Measurements from ENCODE around the gene MUC4.
"Not testable (repeated sequence)": the region's sequence is repeated elsewhere in the genome, so short reads cannot be mapped to it uniquely, and the experiment has no call there.

MUC4 gene

DNA sequence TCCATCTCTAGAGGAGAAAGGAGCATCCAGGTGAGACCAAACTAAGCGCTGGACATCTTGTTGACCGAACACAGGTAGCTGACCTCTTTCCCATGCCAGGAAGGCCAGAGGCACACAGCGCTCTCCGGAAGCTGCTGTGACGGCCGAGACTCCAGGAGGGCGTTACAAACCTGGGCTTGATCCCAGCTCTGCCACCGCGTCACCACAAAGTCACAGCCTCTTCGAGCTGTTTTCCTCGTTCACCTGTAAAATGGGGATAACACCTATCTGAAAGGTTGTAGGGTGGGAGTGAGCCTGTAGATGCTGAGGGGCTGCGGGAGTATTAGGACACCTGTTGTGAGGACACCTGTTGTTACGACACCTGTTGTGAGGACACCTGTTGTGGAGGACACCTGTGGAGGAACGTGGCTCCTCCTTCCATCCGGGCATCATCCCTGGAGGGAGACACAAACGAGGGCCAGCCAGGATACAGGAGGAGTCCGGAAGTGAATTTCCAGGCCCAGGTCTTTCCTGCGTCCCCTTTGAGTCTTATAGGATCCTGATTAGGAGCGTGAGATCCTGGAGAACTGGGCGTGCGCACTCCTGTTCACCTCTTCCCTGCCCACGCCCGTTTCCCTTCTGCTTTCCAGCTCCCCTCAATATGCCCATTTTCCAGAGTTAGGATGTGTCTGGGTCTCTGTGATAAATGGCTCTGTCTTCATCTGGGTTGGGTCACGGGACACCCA is 2.3 kb upstream of the MUC4 start:
- no peak for DNase-seq (ENCODE audit: low read depth in 3 of 3)

DNA sequence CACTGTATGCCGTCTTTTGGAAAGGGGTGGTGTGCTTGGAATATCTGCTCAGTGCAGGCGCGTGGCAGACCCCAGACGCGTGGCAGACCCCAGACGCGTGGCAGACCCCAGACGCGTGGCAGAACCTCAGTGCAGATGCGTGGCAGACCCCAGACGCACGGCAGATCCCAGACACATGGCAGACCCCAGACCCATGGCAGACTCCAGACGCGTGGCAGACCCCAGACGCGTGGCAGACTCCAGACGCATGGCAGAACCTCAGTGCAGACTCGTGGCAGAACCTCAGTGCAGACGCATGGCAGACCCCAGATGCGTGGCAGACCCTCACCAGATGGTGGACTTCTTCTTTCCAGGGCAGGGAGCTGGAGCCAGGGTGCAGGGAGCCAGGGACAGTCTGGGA is 637 bp upstream of the MUC4 start:
- no peak for DNase-seq (ENCODE audit: low read depth in 3 of 3)

DNA sequence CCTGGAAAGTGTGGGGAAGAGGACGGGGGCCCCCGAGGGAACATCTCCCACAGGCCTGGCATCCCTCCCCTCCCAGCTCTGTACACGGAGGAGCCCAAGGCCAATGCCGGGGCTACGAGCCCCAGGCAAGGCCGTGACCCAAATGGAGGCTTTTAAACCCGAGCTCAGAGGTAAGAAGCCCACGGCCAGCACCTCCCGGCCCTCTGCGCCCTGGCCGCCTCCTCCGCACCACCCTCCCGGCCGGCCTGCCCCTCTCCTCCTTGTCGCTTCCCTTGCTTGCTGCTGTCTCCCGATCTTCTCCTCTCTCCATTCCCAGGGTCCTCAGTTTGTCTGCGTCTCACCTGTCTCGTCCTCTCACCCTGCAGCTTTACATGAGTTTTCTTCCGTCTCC is 1.3 kb downstream of the MUC4 start:
- no peak for DNase-seq (ENCODE audit: low read depth in 3 of 3)

DNA sequence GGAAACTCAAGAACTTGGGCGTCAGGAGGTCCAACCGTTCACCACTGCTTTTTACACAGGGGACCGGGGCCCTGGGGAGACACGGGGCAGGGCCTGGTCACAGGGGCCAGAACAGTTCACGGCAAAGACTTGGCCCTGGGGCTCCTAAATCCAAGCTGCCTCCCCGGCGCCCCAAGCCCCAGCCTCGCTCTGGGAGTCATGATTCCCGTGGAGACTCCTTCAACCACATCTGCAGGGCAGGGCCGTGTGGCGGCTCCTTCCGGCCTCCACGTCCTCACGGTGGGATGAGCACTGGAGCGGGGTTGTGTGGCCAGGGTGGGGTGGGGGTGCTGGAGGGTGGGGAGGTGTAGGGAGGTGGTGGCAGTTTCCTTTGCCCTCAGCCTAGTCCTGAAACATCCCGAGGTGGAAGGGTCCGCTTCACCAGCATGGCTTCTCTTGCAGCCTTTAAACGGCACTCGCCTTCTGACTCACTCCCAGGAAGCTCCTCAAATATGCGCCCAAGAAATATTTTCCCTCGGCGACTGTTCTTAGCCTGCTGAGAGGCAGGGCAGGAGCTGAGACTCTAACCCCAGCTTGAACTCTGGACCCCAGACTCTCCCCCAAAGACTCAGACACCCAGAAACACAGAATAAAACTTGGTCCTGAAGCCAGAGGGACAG is 1.8 kb downstream of the MUC4 start:
- no peak for DNase-seq (ENCODE audit: low read depth in 3 of 3)

DNA sequence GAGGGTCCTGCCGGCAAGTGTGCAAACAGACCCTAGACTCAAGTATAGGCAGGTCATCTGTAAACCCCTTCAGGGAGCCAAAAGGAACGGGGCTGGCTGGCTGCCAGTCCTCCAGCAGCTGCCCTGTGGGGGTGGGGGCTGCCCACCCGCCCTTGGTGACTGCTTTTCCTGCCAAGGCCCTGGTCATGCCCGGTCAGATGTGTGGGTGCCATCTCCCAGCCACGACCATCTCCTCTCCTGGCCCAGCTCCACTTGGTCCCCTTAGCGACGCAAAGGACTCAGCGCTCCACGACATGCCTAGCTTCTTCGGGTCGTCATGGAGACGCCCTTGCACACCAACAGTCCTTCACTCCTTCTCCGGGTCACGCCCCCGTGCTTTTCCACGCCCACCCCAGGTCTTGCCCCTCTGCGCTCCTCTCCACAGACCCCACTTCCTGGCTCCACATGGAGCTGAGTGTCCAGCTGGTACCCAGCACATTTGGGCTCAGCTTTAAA is 2.4 kb downstream of the MUC4 start:
- DNase-seq (ENCODE audit: low read depth in 3 of 3): no peak

DNA sequence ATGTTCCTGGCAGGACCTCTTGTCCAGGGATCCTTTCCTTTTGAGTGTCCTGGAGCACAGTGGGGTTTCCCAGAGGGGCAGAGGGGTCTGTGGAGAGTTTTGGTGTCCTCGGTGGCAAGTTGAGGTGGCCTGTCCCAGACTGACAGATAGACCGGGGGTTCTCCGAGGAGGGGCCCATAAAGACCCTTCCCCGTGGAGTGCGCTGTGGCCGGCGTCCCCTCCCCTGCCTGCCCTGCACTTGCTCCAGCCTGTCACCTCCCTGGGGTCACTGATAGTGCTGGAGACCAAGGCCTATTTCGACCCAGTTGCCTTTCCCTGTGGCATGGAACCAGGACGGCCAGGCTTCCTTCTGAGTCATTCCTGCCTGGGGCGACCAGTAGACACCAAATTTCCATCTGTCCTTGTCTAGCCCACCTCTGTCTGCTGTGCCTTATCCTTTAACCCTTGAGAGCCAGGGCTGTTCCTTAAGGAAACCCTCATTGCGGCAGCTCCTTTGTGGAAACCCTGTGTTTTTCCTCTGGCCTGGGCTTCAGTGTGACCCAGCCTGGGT is 2.9 kb downstream of the MUC4 start:
- DNase-seq (ENCODE audit: low read depth in 3 of 3): no peak

DNA sequence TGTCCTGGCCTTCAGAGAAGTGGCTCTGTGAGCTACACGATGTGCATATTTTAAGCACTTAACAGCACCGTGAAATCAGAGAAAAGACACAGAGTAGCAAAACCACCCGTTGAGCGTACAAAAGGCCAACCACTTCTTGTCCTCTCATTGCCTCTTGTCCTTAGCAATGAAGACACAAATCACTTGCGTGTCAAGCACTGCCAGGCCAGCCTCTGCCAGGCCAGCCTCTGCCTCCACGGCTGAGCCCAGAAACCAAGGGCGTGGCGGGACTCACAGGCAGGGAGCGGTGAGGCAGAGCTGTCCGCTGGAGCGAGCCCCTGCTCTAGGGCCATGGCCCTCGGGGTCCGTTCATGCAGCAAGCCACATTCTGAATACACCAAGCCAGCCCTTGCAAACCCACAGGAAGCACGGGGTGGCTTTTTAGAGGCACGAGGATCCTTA is 4.0 kb downstream of the MUC4 start:
- no peak for DNase-seq (ENCODE audit: low read depth in 3 of 3)

DNA sequence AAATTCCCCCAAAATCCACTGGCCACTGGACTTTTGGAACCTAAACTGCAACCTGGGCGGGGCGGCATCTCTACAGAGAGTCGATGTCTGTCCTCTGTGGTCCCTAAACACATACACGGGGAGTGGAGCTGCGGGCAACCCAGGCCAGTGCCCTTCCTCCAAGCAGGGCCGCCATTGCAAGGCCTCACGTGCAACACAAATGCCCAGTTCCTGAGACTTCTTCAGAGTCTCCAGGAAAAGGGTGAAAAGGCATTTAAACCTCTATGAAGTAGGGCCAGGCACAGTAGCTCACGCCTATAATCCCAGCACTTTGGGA is 4.9 kb downstream of the MUC4 start:
- no peak for DNase-seq (ENCODE audit: low read depth in 3 of 3)

DNA sequence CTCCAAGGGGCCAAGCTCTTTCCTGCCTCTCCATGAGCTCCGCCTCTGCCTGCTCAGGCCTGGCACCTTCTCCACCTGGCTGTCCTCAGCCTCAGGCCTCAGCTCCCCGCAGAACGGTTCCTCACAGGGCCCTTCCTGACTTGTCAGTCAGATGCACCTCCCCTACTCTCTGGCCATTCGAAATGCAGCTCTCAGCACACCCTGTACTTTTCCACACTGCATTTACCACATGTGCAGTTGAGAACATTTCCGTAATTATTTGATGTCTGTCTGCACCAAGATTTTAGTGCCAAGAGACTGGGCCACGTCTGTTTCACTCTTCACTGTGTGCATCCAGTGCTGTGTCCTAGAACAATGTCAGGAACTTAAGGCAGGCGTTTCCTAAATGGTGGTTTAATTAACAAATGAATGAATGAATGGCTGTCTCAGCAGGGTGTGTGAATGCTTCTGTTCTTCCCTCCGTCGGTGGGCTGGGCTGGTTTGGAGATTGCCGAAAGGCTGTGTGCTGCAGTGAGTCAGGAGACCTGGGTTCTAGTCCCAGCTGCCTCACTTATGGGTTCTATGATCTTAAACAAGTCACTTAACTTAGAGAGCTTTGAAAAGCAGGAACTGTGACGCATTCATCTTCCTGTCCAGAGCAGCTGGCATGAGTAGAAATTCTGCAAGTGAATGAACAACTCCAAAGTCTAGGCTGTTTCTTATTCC is 5.4 kb downstream of the MUC4 start:
- DNase-seq (ENCODE audit: low read depth in 3 of 3): no peak

DNA sequence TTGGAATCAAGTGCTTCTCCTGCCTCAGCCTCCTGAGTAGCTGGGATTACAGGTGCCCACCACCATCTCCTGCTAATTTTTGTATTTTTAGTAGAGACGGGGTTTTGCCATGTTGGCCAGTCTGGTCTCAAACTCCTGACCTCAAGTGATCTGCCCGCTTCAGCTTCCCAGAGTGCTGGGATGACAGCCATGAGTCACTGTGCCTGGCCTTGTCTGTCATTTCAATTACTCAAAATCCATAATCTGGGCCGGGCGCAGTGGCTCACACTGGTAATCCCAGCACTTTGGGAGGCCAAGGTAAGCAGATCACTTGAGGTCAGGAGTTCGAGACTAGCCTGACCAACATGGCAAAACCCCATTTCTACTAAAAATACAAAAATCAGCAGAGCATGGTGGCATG is 6.1 kb downstream of the MUC4 start:
- DNase-seq (ENCODE audit: low read depth in 3 of 3): not testable (repeated sequence)

DNA sequence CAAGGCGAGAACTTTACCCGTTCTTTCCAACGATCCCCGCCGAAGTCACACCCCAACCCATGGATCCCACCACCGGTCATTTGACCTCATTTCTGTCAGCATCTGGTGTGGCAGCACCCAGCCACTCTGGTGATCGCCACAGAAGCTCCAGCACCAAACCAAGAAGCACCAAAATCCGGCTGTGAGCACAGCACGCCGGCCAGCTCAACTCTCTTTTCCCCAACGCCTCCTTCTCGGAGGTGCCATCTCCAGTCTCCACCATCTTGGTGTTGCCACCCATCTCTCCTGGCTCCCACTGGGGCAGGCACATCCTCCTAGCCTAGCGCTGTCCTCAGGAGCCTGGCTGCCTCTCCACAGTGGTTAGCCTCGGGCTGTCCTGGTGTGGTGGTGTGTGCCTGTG is 6.5 kb downstream of the MUC4 start:
- DNase-seq (ENCODE audit: low read depth in 3 of 3): no peak

DNA sequence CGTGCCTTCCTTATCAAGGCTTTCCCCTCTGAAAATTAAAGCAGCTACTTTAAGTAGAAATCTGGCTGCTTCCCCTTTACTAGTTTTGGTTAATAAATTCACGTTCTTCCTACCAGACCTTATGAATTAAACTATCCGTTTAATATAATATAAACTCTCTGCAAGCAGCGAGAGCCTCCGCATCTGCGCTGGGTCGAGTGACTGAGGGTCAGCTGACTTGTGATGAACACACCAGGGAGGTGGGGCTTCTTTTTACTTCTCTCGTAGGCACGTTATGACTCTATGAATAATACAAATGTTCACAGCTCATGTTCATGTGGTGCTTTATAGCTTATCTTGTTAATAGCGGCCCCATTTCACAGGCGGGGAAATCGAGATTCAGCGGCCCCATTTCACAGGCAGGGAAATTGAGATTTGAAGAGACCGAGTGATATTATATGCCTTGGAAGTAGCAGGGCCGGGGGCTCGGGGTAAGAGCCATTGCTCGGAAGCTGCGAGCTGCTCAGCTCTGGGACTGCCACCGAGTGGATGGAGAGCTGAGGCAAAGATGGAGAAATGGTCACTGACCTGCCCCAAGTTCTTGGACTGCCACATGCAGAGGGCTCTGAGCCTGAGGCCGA is 8.3 kb downstream of the MUC4 start:
- no peak for DNase-seq (ENCODE audit: low read depth in 3 of 3)

DNA sequence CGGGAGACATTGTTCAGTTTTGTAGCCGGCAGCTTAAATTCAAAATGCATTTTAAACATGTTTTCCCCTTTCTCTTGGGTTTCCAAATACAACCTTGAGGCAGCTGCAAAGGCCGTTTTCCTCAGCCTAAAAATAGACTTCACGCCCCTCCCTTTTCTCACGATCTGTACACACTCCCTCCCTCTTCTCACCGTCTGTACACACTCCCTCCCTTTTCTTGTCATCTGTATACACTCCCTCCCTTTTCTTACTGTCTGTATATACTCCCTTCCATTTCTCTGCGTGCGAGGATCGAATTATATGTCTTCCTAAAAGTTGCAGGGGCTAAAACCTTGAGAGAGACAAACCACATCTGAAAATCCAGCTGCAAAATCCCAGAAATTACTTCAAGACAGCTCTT is 8.9 kb downstream of the MUC4 start:
- no peak for DNase-seq (ENCODE audit: low read depth in 3 of 3)

DNA sequence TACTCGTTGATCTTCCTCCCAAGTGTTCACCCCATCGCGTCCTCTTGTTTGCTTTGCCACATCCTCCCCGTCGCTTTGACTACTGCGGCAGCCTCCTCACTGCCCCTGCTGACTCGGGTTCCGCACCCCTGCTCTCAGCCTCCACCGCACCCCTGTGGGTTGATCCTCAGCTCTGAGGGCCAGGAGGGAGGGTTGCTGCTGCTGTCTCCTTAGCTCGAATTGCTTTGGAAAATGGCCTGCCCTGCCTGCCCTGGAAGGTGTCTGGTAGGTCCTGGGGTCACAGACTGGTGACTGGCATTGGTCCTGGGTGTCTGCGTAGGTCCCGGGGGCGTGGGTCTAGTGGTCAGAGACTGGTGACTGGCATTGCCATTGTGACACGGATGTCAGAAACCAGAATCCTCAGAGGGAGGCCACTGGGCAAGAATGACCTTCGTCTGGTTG is 9.4 kb downstream of the MUC4 start:
- DNase-seq (ENCODE audit: low read depth in 3 of 3): peak in 1 of 3 experiments; percentile 9

DNA sequence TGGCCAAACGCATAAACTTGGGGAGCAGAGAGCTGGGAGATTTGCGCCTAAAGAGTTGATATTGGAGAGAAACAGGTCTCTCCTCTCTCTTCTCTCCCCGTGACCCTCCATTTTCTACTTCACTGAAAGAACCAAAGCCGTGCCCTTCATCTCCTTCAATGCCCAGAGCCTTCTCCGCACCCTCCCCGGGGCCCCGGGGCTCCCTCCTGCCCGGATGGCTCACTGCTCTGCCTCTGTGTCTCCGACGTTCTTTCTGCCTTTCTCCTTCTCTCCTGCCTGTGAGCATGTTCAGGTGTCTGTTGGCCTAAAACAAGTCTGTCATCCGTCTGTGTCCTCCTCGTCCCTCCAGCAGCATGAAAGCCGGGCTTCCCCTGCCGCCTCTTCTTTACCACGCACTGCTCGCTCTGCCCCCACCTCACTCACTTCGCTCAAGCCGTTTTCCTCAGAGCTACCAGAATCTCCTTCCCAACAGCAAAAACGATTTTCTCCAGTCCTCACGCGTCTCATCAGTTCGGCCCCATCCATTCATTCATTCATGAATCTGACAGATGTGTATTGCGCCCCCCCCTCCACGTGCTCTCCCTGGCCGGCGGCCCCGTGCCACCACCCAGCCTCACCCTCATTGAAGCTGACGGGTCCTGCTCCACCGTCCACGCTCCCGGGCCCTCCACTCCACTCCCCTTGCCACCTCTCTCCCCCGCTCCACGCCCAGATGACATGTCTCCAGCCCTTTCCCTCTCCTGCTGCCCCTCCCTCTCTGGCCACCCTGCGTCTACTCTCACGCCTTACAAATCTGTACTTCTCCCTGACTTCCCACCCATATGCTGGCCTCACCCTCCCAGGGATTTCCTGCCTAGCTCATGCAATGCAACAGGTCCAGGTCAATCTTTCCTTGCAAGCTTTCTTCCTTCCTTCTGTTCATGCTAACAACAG is 10.2 kb downstream of the MUC4 start:
- no peak for DNase-seq (ENCODE audit: low read depth in 3 of 3)

DNA sequence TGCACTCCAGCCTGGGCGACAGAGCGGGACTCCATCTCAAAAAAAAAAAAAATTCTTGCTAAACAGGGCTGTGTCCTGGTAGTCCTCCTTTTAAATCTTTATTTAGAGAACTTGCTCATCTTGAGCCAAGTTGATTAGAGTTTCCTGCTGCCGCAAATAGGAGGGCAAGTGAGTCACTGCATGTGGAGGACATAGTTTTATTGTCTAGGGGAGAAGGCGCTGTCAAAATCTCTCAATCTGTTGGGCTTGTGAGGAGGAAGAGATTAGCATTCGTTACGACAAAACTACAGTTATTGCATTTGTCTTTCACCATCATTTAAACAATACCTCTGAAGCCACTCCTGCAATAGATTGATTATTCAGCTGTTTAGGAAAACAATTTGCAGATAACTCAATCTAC is 11.5 kb downstream of the MUC4 start:
- DNase-seq (ENCODE audit: low read depth in 3 of 3): no peak

DNA sequence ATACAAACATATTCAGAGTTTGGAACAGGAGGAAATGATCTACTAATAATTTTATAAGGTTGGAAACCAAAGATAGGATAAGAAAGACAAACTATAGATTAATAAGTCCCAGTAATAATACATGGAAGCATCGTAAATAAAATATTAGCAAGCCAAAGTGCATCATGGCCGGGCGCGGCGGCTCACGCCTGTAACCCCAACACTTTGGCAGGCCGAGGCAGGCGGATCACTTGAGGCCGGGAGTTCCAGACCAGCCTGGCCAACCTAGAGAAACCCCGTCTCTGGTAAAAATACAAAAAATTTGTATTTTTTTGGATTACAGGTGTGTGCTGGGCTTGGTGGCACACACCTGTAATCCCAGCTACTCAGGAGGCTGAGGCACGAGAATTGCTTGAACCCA is 14.9 kb downstream of the MUC4 start:
- no peak for DNase-seq (ENCODE audit: low read depth in 3 of 3)

DNA sequence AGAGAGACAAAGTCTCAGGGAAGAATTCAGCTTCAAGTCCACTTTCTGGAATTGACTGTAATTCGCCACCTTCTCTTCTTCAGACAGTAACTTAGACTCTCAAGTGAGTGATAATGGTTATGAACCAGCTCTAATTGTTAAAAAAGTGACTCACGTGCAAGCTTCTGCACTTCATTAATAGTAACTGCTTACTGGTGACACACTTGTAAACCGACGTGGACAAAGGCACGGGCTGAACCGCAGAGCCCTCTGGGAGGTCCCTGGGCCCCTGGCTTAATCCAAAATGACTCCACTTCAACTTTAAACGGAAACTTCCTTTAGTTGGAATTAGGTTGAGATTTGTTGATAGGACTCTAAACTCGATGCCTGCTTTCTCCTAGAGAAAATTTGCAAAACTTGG is 17.0 kb downstream of the MUC4 start:
- no peak for DNase-seq (ENCODE audit: low read depth in 3 of 3)

DNA sequence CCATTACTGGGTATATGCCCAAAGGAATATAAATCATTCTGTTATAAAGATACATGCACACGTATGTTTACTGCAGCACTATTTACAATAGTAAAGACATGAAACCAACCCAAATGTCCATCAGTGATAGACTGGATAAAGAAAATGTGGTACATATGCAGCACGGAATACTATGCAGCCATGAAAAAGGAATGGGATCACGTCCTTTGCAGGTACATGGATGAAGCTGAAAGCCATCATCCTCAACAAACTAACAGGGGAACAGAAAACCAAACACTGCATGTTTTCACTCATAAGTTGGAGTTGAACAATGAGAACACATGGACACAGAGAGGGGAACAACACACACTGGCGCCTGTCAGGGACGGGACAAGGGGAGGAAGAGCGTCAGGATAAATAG is 19.1 kb downstream of the MUC4 start:
- DNase-seq (ENCODE audit: low read depth in 3 of 3): not testable (repeated sequence)

DNA sequence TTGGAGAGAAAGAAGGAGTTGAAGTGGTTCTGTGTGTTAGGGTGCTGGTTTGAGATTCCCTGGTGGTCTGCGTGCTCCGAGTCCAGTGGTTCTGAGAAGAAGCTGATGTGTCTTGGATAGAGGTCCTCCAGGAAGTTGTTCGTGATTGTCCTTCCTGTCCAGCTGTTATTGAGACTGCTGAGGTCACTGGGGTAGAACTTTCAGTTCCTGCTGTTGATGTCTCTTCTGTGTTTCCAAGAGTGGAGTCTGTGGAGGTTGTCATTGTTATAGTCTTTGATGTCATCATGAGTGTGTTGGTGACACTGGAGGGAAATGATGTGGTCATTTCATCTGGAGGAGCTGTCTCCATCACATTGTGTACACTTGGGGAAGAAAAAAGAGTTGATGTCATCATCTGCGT is 20.8 kb downstream of the MUC4 start:
- DNase-seq (ENCODE audit: low read depth in 3 of 3): no peak
